Measurements from ENCODE around the gene DDAH1.

DDAH1 gene

GRCh38 chr1:85328713-85329397 lies 136.1 kb downstream of the DDAH1 start:
- no peak for DNase-seq (ENCODE audit: low read depth in 2 of 2)

- DNase-seq (ENCODE audit: low read depth in 2 of 2), result no peak
Measured at GRCh38 chr1:85327759-85328158, 137.2 kb downstream of the DDAH1 start.

DNA sequence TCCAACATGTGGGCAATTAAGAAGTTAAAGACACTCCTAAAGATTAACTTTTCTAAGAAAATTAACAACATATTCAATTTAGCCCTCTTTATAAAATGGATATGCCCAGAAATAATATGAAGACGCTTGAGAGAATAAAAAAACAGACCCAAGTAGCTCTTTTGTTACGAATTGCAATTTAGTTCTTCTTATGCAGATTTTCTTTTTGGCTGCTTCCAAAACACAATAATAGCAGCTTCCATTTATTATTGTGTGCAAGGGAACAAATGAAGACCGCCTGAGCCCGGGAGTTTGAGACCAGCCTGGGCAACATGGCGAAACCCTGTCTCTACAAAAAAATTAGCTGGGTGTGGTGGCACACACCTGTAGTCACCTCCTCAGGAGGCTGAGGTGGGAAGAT lies 138.1 kb downstream of the DDAH1 start:
- no peak for DNase-seq (ENCODE audit: low read depth in 2 of 2)

DNA sequence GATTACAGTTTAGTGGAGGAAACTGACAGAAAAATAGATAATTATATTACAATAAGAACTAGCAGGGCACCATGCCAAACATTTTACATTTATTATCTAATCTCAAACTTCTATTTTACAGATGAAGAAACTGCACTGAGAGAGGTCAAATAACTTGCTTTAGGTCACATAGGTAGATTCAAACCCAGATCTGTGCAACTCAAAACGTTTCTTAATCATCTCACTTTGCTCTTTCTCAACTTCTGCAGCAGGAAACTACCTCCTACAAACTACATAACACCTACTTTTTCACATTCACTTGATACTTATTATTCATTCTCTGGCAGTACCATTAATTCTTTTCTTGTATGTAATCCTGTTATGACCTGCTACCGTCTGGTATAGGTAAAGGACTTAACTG lies 138.6 kb downstream of the DDAH1 start:
- no peak for DNase-seq (ENCODE audit: low read depth in 2 of 2)

DNA sequence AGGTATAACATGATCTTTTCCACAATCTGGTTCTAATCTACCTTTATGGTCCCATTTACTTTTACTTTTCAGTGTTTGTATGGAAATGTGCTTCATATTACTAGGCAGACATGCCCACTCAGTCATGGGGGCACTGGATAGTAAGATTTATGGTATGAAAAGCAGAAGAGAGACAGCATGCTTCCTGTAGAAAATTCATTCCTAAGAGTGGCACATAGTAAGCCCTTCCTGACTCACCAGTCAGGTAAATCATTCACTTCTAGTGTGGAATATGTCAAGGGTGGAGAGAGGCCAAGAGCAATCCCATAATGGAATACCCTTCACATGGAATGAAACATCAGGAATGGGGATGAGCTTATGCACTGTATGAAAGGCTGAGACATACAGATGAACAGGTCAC lies 139.0 kb downstream of the DDAH1 start:
- no peak for DNase-seq (ENCODE audit: low read depth in 2 of 2)

DNA sequence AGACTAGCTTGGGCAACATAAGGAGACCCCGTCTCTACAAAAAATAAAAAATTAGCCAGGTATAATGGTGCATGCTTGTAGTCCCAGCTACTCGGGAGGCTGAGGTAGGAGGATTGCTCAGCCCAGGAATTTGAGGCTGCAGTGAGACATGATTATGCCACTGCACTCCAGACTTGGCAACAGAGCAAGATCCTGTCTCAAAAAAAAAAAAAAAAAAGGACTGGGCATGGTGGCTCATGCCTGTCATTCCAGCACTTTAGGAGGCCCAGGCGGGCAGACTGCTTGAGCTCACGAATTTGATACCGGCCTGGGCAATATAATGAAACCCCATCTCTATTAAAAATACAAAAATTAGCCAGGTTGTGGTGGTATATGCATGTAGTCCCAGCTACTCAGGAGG lies 141.2 kb downstream of the DDAH1 start:
- DNase-seq (ENCODE audit: low read depth in 2 of 2), result no peak

DNA sequence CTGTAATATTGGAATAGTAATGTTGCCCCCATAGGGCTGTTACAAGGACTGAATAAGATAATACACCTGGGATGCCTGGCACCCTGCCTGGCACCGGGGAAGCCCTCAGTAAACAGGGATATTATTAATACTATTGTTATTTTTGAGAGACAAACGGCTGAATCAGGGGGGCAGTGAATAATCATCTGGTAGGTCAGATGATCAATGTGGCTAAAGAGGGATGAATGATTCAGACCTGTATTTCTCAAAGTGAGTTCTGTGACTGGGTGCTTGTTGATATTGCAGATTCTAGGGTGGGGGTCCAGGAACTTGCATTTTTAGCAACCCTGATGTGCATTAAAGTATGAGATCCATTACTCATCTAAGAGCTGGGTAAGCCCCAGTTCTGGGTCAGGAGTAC lies 142.3 kb downstream of the DDAH1 start:
- no peak for DNase-seq (ENCODE audit: low read depth in 2 of 2)

GRCh38 chr1:85321237-85321964 lies 143.6 kb downstream of the DDAH1 start:
- DNase-seq (ENCODE audit: low read depth in 2 of 2), result no peak

- DNase-seq (ENCODE audit: low read depth in 2 of 2), result no peak
Measured at GRCh38 chr1:85320371-85321131, 144.4 kb downstream of the DDAH1 start.

DNA sequence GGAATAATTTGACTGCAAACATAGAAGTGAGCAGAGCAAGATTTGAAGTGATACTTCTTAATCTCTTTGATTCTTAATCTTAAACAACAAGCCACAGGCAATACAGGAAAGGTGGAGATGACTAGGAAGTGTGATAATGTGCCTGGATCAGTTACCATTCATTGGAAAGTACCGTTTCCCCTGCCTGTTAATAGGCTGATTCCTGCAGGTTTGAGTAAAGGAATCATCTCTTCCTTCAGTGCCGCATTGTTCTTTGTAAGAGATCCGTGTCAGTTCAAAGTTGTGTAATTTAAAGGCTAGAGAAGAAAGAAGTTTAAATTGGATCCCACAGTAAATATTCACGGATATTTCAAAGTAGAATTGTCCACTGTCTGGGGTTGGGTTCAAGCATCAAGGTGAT lies 145.0 kb downstream of the DDAH1 start:
- no peak for DNase-seq (ENCODE audit: low read depth in 2 of 2)

GRCh38 chr1:85319491-85319890 lies 145.5 kb downstream of the DDAH1 start:
- no peak for DNase-seq (ENCODE audit: low read depth in 2 of 2)

GRCh38 chr1:85318217-85318616 lies 146.7 kb downstream of the DDAH1 start:
- no peak for DNase-seq (ENCODE audit: low read depth in 2 of 2)

DNA sequence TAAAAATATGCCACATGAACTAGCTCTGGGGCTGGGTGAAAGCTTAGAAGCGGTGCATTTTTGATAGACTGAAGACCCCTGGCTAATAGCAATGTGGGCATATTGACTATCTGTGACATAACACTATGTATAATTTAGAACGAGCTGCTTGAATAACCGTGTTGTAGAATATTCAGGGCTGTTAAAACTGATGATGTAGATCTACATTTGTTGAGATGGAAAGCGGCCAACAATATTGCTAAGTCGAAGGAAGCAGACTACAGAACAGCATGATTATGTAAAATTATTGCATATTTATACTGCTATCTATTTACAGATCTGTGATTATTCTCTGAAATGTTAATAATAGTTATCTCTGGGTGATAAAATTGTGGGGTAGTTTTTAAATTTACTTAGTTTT lies 147.4 kb downstream of the DDAH1 start:
- no peak for DNase-seq (ENCODE audit: low read depth in 2 of 2)

DNA sequence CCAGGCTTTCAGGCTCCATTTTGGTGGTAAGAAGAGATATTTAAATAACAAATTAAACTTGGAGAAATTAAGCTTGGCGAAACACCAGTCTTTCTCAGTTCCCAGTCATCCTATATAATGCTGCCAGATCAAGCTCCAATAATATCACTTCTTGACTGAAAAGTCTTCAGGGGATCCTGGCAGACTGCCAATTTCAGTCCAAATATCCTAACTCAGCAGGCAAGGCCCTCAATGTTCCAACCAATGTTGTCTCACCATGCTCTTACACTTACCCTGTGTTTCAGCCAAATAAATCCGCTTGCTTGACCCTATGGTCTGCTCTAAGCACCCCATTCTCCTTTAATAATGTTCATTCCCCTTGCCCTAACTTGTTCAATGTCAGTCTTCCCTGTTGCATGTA lies 148.6 kb downstream of the DDAH1 start:
- DNase-seq (ENCODE audit: low read depth in 2 of 2), result no peak

- no peak for DNase-seq (ENCODE audit: low read depth in 2 of 2)
Measured at GRCh38 chr1:85315789-85316188, 149.2 kb downstream of the DDAH1 start.

DNA sequence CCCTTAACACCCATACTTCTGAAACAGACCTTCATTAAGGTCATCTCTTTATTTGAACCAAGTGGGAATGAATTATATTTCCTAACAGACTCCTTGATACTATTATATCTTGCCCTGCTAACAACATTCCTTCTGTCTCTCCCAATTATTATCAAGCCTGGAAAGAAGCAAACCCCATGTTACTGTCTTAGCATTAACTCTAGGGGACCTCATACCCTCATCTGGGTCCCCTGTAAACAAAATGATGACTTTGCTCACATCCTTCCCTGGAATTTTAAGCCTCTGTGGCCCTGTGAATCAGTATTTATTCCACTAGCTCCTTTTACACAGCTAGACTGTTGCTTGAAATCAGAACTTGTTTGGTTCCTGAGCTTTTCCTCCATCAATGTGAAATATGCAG lies 150.2 kb downstream of the DDAH1 start:
- DNase-seq (ENCODE audit: low read depth in 2 of 2), result no peak

DNA sequence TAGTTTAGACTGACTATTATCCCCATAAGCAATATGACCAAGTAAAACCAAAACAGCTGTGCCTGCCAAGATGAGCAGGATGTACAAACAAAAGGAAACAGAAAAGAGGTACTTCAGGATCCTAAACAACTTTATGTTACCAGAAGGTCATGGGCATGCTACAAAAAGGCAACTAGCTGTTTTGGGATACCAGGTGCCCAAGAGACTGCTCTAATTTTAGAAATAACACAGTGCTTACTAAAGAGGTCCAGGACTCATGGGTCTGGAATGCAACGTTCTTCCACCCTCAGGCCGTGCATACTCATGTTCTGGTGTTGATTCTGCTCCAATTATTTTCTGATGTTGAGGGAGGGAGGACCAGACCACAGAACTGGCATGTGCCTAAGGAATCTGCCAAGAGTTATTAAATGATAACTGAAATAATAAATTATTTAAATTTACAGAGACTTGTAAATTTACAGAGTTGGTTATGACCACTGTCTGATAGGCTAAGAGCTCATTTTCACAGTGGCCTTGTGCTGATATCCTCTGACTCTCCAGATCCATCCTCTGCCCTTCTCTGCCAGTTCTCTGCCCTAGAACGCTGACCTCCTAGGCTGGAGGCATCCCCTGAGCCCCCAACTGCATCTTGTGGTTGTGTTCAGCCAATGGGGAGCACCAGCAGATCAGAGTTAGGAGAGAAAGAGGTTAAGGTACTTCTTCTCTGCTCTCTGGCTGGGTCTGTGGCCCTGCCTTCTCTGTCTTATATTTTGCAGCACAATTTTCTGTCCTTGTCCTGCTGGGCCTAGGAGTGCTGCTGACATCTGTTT lies 150.9 kb downstream of the DDAH1 start:
- no peak for DNase-seq (ENCODE audit: low read depth in 2 of 2)

DNA sequence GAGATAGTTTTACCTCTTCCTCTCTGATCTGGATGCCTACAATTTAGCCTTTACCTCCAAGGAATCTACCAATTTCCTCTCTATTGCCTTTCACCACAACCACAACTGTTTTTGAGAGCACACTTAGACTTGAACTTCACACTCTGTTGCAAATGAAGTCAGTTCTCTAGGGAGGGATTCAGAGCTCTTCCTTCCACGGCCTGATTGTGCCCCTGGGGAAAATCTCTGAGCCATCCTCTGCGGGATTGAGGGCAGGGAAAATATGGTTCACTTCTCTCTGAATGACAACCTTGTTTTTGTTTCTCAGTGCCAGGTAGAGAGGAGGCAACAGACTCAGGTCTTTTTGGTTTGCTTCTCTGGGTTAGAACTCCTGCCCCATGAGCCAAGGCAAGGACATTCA lies 153.1 kb downstream of the DDAH1 start:
- no peak for DNase-seq (ENCODE audit: low read depth in 2 of 2)

- DNase-seq (ENCODE audit: low read depth in 2 of 2), result no peak
Measured at GRCh38 chr1:85308833-85309350, 156.1 kb downstream of the DDAH1 start.

- peak in 1 of 2 donors; percentile 46 for DNase-seq (ENCODE audit: low read depth in 2 of 2)
Measured at GRCh38 chr1:85307987-85308832, 156.7 kb downstream of the DDAH1 start.

- DNase-seq (ENCODE audit: low read depth in 2 of 2), result no peak
Measured at GRCh38 chr1:85306236-85306635, 158.7 kb downstream of the DDAH1 start.
